Prostate gland (tissue), 2 donors: ENCODE data around the gene BCL11B. TPM values are rescaled to one million over a fixed set of nuclear protein-coding genes. Genes with fewer than 3 reads are reported as not detected.

Source experiments
- DNase-seq: peaks from one replicate; pipeline ENCODE4 v3.0.0-alpha.2; 2019; ENCODE audit warnings: low spot score
- H3K27ac ChIP-seq, 2 donors: fragments of 200-600 bp; sonication (generic); 2 replicates each; pipeline ENCODE4 v1.5.1; 2017 to 2019
- H3K27me3 ChIP-seq: fragments of 200-600 bp; sonication (generic); replicated peaks from 2 replicates; pipeline ENCODE4 v1.5.1; 2019; ENCODE audit not compliant: insufficient read depth
- H3K36me3 ChIP-seq, 2 donors: fragments of 200-600 bp; sonication (generic); 1 replicate in 1 of 2; 2 replicates in 1 of 2; pipeline versions ENCODE4 v1.5.1 to v1.8.1; 2017 to 2019
- H3K4me1 ChIP-seq: fragments of 200-600 bp; sonication (generic); replicated peaks from 2 replicates; pipeline ENCODE4 v1.5.1; 2019
- H3K4me3 ChIP-seq, 2 donors: fragments of 200-600 bp; sonication (generic); 2 replicates each; pipeline ENCODE4 v1.5.1; 2017 to 2019
- H3K9me3 ChIP-seq: fragments of 200-600 bp; sonication (generic); 2 replicates; pipeline ENCODE4 v1.5.1; 2017
- POLR2A ChIP-seq: fragments of 450-650 bp; IDR thresholded peaks from one replicate; pipeline ENCODE4 v1.6.1; 2016; ENCODE audit warnings: antibody characterized with exemption, mild to moderate bottlenecking
- POLR2AphosphoS5 ChIP-seq: sonication (generic); formaldehyde crosslinking; IDR thresholded peaks from one replicate; pipeline ENCODE4 v1.6.1; 2017; ENCODE audit warnings: antibody characterized with exemption
- WGBS: methylation state at CpG from one replicate; pipeline ENCODE4 v1.1.5; 2018; 5-methylcytosine and 5-hydroxymethylcytosine counted together
- intact Hi-C: fragments of 100-400 bp; cut with DNase I; formaldehyde crosslinking; loops from one replicate; pipeline ENCODE4 v1.14.2; 2022
- total RNA-seq, 2 donors: library from RNA; depleted of rRNA; stranded (reverse); fragments of >200 nt; gene quantifications; one replicate each; pipeline ENCODE4 v1.1.0, GENCODE V29; 2016
- TF ChIP-seq, protein P1 (sequence below), 4 experiments: fragments of 200-600 bp in 2 of 4; fragments of 450-650 bp in 2 of 4; sonication (generic) in 2 of 4; IDR thresholded peaks; 1 replicate in 3 of 4; 2 replicates in 1 of 4; pipeline ENCODE4 v1.5.1; 2016 to 2019; ENCODE audit warnings: antibody characterized with exemption in 4 of 4, mild to moderate bottlenecking in 2 of 4, moderate library complexity in 2 of 4

The BCL11B gene
- total RNA-seq, 2 donors from 2014 or later, result 2.8 to 5.4 TPM

DNA sequence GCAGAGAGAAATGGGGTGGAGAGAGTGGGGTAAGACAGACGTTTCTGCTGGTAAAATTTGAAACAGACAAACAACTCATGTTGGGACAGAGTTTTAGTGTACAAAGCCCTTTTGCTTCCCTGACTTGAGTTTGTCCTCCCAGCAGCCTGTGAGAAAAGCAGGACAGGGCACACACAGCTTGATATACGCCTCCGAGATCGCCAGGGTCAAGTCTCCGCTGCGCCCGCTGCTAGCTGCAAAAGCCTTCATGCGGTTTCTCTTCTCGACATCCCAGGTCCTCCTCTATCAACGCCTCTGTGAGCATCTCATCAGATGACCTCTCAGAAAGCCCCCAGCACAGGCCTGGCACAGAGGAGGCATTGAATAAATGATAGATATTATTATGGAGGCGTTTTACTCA, 9.4 kb upstream of the BCL11B start:
- H3K27ac ChIP-seq, result no peak overlapping the region
- no peaks in the 10 kb centered on the region for H3K36me3 ChIP-seq
- WGBS, result 75% methylated on average over 11 of the region's 11 CpGs
- intact Hi-C loops, result no loop called here
- TF ChIP-seq, protein P1, sequence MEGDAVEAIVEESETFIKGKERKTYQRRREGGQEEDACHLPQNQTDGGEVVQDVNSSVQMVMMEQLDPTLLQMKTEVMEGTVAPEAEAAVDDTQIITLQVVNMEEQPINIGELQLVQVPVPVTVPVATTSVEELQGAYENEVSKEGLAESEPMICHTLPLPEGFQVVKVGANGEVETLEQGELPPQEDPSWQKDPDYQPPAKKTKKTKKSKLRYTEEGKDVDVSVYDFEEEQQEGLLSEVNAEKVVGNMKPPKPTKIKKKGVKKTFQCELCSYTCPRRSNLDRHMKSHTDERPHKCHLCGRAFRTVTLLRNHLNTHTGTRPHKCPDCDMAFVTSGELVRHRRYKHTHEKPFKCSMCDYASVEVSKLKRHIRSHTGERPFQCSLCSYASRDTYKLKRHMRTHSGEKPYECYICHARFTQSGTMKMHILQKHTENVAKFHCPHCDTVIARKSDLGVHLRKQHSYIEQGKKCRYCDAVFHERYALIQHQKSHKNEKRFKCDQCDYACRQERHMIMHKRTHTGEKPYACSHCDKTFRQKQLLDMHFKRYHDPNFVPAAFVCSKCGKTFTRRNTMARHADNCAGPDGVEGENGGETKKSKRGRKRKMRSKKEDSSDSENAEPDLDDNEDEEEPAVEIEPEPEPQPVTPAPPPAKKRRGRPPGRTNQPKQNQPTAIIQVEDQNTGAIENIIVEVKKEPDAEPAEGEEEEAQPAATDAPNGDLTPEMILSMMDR (IDR thresholded peaks at IDR 0.05), result no peak
- TF ChIP-seq POLR2AphosphoS5 (no peak), POLR2A (no peak)
- no peaks in the 10 kb centered on the region for H3K4me1 ChIP-seq
- H3K9me3 ChIP-seq, result no peaks in the 10 kb centered on the region
- DNase-seq, result no peak
- H3K27me3 ChIP-seq, result no peaks in the 10 kb centered on the region
- no peak overlapping the region for H3K4me3 ChIP-seq

- Histone ChIP-seq H3K27me3 (no peaks in the 10 kb centered on the region), H3K9me3 (no peaks in the 10 kb centered on the region), H3K4me3 (no peak overlapping the region), H3K4me1 (no peaks in the 10 kb centered on the region), H3K27ac (no peak overlapping the region), H3K36me3 (no peaks in the 10 kb centered on the region)
- DNase-seq, result no peak
- 64% methylated on average over 4 of the region's 4 CpGs for WGBS
- intact Hi-C loops, result no loop called here
- TF ChIP-seq POLR2AphosphoS5, result no peak
Measured at GRCh38 chr14:99280852-99281251, 8.9 kb upstream of the BCL11B start.

GRCh38 chr14:99280066-99280731, 8.2 kb upstream of the BCL11B start:
- Histone ChIP-seq H3K4me3 (no peak overlapping the region), H3K27ac (no peak overlapping the region), H3K9me3 (no peaks in the 10 kb centered on the region), H3K36me3 (no peaks in the 10 kb centered on the region), H3K4me1 (no peaks in the 10 kb centered on the region), H3K27me3 (no peaks in the 10 kb centered on the region)
- DNase-seq, result no peak
- TF ChIP-seq POLR2A, result no peak
- intact Hi-C loops, result no loop called here
- 85% methylated on average over 19 of the region's 19 CpGs for WGBS

DNA sequence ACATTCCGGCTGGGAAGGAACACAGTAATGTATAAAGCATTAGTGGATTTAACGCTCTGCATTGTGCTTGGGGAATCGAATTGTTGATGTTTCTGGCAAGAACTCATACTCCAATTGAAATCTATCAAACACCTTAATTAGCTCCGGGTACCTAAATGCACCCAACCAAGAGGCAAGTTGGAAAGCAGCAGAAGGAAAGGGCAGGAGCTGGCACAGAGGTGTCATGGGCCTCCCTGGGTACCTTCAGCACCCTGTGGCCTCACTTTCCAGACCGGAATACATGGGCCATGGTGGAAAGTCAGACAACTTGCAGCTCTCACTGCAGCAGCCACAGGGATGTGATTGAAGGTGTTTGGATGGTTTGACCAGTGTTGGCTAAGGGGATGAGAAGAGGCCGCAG, 6.8 kb upstream of the BCL11B start:
- DNase-seq, result no peak
- H3K9me3 ChIP-seq, result no peaks in the 10 kb centered on the region
- no peaks in the 10 kb centered on the region for H3K27me3 ChIP-seq
- H3K27ac ChIP-seq, result no peak overlapping the region
- 86% methylated on average over 6 of the region's 6 CpGs for WGBS
- peaks cover under 1% of the 10 kb centered on the region for H3K4me1 ChIP-seq
- H3K4me3 ChIP-seq, result no peak overlapping the region
- intact Hi-C loops, result no loop called here
- no peaks in the 10 kb centered on the region for H3K36me3 ChIP-seq
- no peak for TF ChIP-seq POLR2A
- no peak for TF ChIP-seq POLR2AphosphoS5
- TF ChIP-seq, protein P1 (IDR thresholded peaks at IDR 0.05), result no peak

DNA sequence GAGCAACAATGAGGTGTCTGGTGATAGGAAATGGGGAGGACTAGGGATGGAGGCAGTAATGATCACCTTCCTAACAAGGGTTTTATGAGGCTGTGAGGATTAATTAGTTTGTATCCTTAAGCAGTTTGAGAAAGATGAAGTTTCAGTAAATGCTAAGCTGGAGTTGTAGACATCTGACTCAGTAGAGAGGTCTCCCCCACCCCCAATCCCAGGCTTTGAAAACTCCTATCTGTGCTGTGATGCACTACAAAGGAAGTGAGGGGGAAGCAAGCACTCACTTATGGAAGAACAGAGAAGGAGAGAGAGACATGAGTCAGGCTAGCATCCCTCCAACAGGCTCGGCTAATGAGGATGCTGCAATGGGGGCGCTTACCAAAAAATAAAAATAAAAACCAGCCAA, 5.5 kb upstream of the BCL11B start:
- intact Hi-C loops, result no loop called here

More for the DNA sequence above, 5.5 kb upstream of the BCL11B start:
- 44% methylated on average over 2 of the region's 2 CpGs for WGBS
- DNase-seq, result no peak
- H3K9me3 ChIP-seq, result no peaks in the 10 kb centered on the region
- TF ChIP-seq POLR2AphosphoS5 (no peak), POLR2A (no peak)
- TF ChIP-seq, protein P1 (IDR thresholded peaks at IDR 0.05), result no peak
- peaks cover 7% of the 10 kb centered on the region for H3K4me1 ChIP-seq
- H3K4me3 ChIP-seq, result no peak overlapping the region
- H3K36me3 ChIP-seq, result no peaks in the 10 kb centered on the region
- peaks cover 3% of the 10 kb centered on the region for H3K27me3 ChIP-seq
- no peak overlapping the region for H3K27ac ChIP-seq
